GM12892 (cell line): ENCODE measurements around the gene PGM3.

Experiments used
- POLR2A ChIP-seq: IDR thresholded peaks from 2 replicates; pipeline ENCODE4 v1.6.1; 2011; ENCODE audit warnings: low read depth, low read length, control low read depth
- TAF1 ChIP-seq: IDR thresholded peaks from 2 replicates; pipeline ENCODE4 v1.6.1; 2011; ENCODE audit warnings: low read depth, mild to moderate bottlenecking, control low read depth, low read length, borderline replicate concordance

GRCh38 chr6:83199863-83200225 lies 6.8 kb upstream of the PGM3 start:
- TF ChIP-seq POLR2A (no peak), TAF1 (no peak)
